Adipocyte (in vitro differentiated cells): ENCODE results near the gene ANKS1A.

Source experiments
- DNase-seq: peaks from one replicate; pipeline ENCODE4 v3.0.0-alpha.2; 2015; ENCODE audit warnings: low read depth
- H3K27me3 ChIP-seq: replicated peaks from 2 replicates; pipeline ENCODE4 v1.7.0; 2013; ENCODE audit warnings: mild to moderate bottlenecking, low read length, moderate library complexity; ENCODE audit not compliant: control insufficient read depth, insufficient read depth
- H3K36me3 ChIP-seq: 2 replicates; pipeline ENCODE4 v1.7.0; 2013; ENCODE audit warnings: low read length, mild to moderate bottlenecking, moderate library complexity; ENCODE audit not compliant: control insufficient read depth, insufficient read depth, severe bottlenecking
- H3K4me1 ChIP-seq: 2 replicates; pipeline ENCODE4 v1.7.0; 2013; ENCODE audit warnings: mild to moderate bottlenecking, low read length, moderate library complexity; ENCODE audit not compliant: control insufficient read depth, insufficient read depth
- H3K4me3 ChIP-seq: 2 replicates; pipeline ENCODE4 v1.7.0; 2013; ENCODE audit warnings: mild to moderate bottlenecking, low read length, moderate library complexity
- H3K9ac ChIP-seq: 2 replicates; pipeline ENCODE4 v1.7.0; 2013; ENCODE audit warnings: mild to moderate bottlenecking, low read length, moderate library complexity
- H3K9me3 ChIP-seq: 2 replicates; pipeline ENCODE4 v1.7.0; 2013; ENCODE audit warnings: mild to moderate bottlenecking, low read length, moderate library complexity; ENCODE audit not compliant: control insufficient read depth

The ANKS1A gene

DNA sequence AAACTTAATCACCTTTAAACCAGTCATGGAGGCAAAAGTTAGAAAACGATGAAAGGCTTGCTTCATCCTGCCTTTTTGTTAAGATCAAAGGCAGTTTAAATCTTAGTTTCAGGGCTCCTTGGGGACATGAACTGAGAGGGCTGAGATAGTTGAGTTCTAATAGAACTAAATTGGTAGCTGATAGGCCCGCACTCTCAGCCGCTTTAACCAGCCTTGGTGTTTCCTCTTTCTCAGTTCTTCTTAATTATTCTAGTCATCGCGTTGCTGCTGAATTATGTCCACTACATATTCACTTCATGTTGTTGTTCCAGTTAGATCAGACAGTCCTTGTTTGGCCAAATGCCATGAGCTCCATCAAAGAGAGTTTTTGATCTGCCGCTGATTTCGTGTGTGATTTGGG lies 72.5 kb downstream of the ANKS1A start:
- no peaks in the 10 kb centered on the region for H3K9me3 ChIP-seq
- H3K4me1 ChIP-seq: peaks cover 22% of the 10 kb centered on the region
- H3K36me3 ChIP-seq: no peaks in the 10 kb centered on the region
- no peak overlapping the region for H3K4me3 ChIP-seq
- DNase-seq: no peak
- no peak overlapping the region for H3K9ac ChIP-seq
- H3K27me3 ChIP-seq: no peaks in the 10 kb centered on the region

DNA sequence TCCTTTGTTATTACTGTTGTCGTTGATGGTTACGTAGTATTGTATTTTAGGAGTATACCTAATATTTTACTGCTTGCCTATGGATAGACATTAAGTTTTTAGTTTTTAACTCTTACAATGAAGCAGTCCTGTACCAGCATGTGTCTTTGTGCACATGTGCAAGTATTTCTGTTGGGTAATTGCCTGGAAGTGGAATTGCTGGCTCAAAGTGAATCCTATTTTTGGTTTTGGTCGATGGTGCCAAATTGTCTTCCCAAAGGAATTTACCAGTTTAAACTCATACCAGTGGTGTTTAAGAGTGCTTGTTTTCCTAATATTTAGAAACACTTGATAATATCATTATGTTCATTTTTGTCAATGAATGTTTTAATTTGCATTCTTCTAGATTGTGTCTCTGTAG lies 75.5 kb downstream of the ANKS1A start:
- Histone ChIP-seq H3K9me3 (no peaks in the 10 kb centered on the region), H3K36me3 (no peaks in the 10 kb centered on the region), H3K4me1 (peaks cover 13% of the 10 kb centered on the region), H3K9ac (peak overlapping the region; percentile 10), H3K4me3 (peak overlapping the region; percentile 56), H3K27me3 (no peaks in the 10 kb centered on the region)
- peak; percentile 14 for DNase-seq

DNA sequence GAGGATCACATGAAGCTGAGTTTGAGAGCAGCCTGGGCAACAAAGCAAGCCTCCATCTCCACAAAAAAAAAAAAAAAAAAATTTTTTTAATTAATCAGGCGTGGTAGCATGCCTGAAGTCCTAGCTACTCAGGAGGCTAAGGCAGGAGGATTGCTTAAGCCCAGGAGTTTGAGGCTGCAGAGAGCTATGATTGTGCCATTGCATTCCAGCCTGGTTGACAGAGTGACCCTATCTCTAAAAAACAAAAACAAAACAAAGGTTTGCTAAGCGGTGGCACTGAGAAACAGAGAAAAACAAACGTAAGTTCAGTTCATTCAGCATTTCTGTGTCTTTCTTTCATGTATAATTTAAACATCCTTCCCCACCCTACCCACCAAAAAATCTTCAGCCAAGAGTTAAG lies 78.4 kb downstream of the ANKS1A start:
- Histone ChIP-seq H3K9me3 (no peaks in the 10 kb centered on the region), H3K4me3 (no peak overlapping the region), H3K36me3 (peaks cover 7% of the 10 kb centered on the region), H3K4me1 (peaks cover 21% of the 10 kb centered on the region), H3K9ac (no peak overlapping the region), H3K27me3 (no peaks in the 10 kb centered on the region)
- no peak for DNase-seq

DNA sequence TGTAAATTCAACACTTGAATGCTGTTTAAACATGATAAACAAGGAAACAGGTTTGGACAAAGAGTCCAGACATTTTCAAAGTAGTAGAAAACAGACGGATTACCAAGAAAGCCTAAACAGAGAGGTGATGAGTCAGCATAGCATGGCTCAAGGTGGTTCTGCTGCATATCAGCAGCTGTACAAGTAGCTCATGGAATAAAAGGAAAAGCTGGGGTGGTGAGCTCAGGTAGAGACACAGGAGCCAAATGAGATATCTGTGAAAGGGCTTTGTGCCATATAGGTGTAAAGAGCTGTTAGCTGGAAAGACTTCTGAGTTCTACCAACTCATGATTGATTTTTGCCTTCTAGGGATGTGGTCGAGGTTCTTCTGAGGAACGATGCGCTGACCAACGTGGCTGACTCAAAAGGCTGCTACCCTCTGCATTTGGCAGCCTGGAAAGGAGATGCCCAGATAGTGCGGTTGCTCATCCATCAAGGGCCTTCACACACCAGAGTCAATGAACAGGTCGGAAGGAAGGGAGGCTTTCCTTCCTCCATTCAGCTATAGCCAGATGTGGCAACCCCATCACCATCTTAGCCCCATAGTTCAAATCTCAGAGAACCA lies 80.7 kb downstream of the ANKS1A start:
- Histone ChIP-seq H3K9me3 (no peaks in the 10 kb centered on the region), H3K27me3 (no peaks in the 10 kb centered on the region), H3K36me3 (peaks cover 7% of the 10 kb centered on the region), H3K4me1 (peaks cover 14% of the 10 kb centered on the region), H3K4me3 (no peak overlapping the region), H3K9ac (no peak overlapping the region)
- no peak for DNase-seq

DNA sequence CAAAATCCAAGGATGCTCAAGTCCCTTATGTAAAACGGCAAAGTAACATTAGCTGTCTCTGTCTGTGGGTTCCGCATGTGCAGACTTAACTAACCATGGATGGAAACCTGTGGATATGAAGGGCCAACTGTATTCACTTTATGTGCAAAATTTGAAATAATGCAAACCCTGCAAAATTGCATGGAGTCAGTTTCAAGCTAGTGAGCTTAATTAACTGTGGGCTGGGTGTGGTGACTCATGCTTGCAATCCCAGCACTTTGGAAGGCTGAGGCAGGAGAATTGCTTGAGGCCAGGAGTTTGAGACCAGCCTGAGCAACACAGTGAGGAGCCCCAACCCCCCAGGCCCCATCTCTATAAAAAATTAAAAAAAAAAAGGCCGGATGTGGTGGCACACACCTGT lies 81.4 kb downstream of the ANKS1A start:
- Histone ChIP-seq H3K4me1 (peaks cover 8% of the 10 kb centered on the region), H3K9ac (no peak overlapping the region), H3K9me3 (no peaks in the 10 kb centered on the region)

DNA sequence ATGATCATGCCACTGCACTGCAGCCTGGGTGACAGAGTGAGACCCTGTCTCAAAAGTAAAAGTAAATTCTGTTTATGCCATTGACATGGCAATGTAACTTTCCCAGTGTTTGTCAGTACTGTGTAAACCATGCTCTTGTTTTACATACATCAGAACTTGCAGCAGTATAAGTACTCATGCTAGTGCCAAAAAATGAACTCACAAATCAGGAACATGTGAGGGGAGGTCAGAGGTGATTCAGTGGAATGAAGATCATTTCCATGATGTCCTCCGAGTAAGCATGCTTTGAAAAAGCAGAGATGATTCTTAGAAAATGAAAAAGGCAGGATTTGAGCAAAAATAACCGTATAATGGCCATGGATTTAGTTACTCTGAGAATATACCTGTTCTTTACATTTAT lies 81.9 kb downstream of the ANKS1A start:
- Histone ChIP-seq H3K9me3 (no peaks in the 10 kb centered on the region), H3K36me3 (peaks cover 7% of the 10 kb centered on the region), H3K27me3 (no peaks in the 10 kb centered on the region), H3K4me1 (peaks cover 8% of the 10 kb centered on the region), H3K9ac (no peak overlapping the region), H3K4me3 (no peak overlapping the region)
- peak; percentile 87 for DNase-seq

More for the DNA sequence above, 81.4 kb downstream of the ANKS1A start:
- H3K27me3 ChIP-seq: no peaks in the 10 kb centered on the region
- H3K36me3 ChIP-seq: peaks cover 7% of the 10 kb centered on the region
- peak; percentile 44 for DNase-seq
- no peak overlapping the region for H3K4me3 ChIP-seq

DNA sequence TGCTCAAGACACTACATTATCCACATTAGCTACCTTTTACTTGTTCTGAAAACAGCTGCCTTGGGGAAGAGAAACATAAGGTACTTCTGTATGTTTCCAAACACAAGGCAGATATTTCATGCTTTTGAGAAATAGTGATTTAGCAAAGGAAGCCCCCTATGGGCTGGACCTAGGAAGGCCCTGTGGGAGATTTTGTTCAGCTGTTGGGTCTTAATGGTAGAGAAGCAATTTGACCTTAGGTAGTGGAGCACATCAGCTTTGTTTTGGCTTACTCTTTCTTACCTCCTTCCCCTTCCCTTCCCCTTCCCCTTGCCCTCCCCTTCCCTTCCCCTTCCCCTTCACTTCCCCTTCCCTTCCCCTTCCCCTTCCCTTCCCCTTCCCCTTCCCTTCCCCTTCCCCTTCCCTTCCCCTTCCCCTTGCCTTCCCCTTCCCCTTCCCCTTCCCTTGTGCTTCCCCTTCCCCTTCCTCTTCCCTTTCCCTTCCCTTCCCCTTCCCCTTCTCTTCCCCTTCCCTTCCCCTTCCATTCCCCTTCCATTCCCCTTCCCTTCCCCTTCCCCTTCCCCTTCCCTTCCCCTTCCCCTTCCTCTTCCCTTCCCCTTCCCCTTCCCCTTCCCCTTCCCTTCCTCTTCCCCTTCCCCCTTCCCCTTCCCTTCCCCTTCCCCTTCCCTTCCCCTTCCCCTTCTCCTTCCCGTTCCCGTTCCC lies 84.6 kb downstream of the ANKS1A start:
- Histone ChIP-seq H3K4me1 (peaks cover 8% of the 10 kb centered on the region), H3K36me3 (peaks cover 7% of the 10 kb centered on the region), H3K9ac (no peak overlapping the region), H3K27me3 (no peaks in the 10 kb centered on the region), H3K4me3 (no peak overlapping the region), H3K9me3 (no peaks in the 10 kb centered on the region)
- DNase-seq: no peak

DNA sequence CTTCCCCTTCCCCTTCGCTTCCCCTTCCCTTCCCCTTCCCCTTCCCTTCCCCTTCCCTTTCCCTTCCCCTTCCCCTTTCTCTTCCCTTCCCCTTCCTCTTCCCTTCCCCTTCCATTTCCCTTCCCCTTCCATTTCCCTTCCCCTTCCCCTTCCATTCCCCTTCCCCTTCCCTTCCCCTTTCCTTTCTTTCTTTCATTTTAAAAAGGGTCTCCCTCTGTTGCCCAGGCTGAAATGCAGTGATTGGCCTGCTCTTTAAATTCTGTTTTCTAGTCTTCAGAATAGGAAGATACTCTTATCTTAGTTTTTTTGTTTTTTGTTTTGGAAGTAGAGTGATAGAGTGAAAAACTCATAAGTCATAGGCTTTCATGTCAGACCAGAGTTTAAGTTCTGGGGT lies 85.2 kb downstream of the ANKS1A start:
- peaks cover 8% of the 10 kb centered on the region for H3K4me1 ChIP-seq
- no peak overlapping the region for H3K9ac ChIP-seq
- no peaks in the 10 kb centered on the region for H3K27me3 ChIP-seq

DNA sequence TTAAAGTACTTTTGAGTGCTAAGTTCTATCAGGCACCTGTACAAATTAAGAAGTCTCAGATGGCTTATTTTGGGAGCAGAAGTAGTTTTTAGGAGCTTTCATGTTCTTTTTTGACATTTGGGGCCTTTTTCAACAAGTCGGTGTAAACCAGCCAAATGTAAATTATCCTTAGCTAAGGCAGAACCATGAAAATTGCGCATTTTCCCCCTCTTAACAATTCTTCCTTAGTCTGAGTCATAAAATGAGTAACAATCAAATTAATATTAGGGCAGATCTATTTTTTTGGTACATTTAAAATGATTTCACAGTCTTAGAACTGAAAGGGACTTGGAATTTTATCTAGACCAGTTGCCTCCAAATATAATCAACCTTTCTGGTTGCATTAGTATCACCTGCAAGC lies 87.2 kb downstream of the ANKS1A start:
- H3K9ac ChIP-seq: no peak overlapping the region
- H3K4me3 ChIP-seq: no peak overlapping the region
- peaks cover 3% of the 10 kb centered on the region for H3K4me1 ChIP-seq
- no peaks in the 10 kb centered on the region for H3K27me3 ChIP-seq
- H3K36me3 ChIP-seq: no peaks in the 10 kb centered on the region
- no peaks in the 10 kb centered on the region for H3K9me3 ChIP-seq
- DNase-seq: no peak

More for the DNA sequence above, 85.2 kb downstream of the ANKS1A start:
- Histone ChIP-seq H3K36me3 (peaks cover 7% of the 10 kb centered on the region), H3K4me3 (no peak overlapping the region), H3K9me3 (no peaks in the 10 kb centered on the region)
- DNase-seq: no peak

DNA sequence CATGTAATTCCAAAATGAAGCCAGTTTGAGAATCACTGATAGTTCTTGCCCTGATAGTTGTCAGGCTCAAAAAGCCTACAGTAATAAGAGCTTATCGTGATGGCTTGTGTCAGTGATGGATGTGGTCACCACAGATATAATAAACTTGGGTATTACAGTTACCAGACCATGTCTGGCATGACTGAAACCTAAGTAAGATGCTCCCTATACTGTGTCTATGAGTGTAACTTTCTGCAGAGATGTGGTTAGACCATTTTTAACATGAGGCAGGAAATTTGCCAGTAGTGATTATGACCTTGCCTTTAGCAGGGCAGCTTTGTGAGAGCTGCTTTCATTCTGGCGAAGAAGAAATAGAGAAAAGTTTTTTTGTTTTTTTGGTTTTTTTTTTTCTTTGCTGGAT lies 90.2 kb downstream of the ANKS1A start:
- Histone ChIP-seq H3K4me3 (no peak overlapping the region), H3K27me3 (no peaks in the 10 kb centered on the region), H3K9me3 (no peaks in the 10 kb centered on the region), H3K9ac (no peak overlapping the region), H3K36me3 (no peaks in the 10 kb centered on the region), H3K4me1 (peaks cover 7% of the 10 kb centered on the region)
- no peak for DNase-seq

DNA sequence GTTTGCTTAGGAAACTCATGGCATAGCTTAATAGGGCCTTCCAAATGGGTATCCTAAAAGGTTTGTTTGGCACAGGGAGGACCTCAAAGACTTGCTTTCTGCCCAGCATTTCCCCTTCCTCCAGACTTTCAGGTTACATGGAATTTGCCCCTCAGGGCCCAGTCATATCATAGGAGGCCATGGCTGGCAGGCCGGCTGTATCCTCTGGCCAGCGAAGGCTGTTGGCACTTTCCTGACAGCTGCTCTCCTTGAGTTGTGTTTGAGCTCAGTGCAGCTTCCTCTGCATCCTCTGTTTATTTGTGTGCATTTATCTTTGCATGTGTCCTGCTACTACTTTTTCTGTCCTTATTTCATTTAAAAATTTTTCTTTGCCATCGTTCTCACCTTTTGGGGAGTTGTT lies 90.9 kb downstream of the ANKS1A start:
- Histone ChIP-seq H3K9me3 (no peaks in the 10 kb centered on the region), H3K4me3 (no peak overlapping the region), H3K4me1 (peaks cover 7% of the 10 kb centered on the region), H3K27me3 (no peaks in the 10 kb centered on the region), H3K36me3 (peaks cover 3% of the 10 kb centered on the region), H3K9ac (no peak overlapping the region)
- no peak for DNase-seq

DNA sequence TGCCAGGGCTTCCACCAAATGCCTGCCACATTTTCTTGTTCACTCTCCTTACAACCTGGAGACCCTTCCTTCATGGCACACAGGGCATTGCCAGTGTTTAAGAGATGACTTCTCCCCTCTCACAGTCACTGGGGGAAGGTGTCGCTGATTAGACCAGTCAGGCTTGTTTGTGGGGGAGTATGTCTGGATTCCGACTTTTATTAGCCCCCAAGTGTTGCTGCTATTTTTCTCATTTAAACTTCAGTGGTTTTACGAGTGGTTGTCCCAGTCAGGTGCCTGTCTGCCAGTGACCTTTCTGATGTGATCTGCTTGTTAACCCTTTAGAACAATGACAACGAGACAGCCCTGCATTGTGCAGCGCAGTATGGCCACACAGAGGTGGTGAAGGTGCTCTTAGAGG lies 92.3 kb downstream of the ANKS1A start:
- no peak for DNase-seq
- H3K4me3 ChIP-seq: no peak overlapping the region
- H3K4me1 ChIP-seq: peaks cover 7% of the 10 kb centered on the region
- H3K27me3 ChIP-seq: no peaks in the 10 kb centered on the region
- H3K9me3 ChIP-seq: no peaks in the 10 kb centered on the region
- no peak overlapping the region for H3K9ac ChIP-seq
- H3K36me3 ChIP-seq: peaks cover 16% of the 10 kb centered on the region
